Muscle layer of colon (tissue), 2 donors: Measurements from ENCODE around the gene SLC49A4.

Experiments
- H3K27ac ChIP-seq: one replicate; pipeline ENCODE4 v1.7.0; 2013; ENCODE audit warnings: low read depth, mild to moderate bottlenecking, low read length, moderate library complexity
- H3K27me3 ChIP-seq, 2 donors: one replicate each; pipeline ENCODE4 v1.7.0; 2013; ENCODE audit warnings: low read length in 2 of 2, mild to moderate bottlenecking in 2 of 2; ENCODE audit not compliant: insufficient read depth in 2 of 2, control insufficient read depth in 1 of 2
- H3K36me3 ChIP-seq: one replicate; pipeline ENCODE4 v1.7.0; 2013; ENCODE audit warnings: mild to moderate bottlenecking, low read length; ENCODE audit not compliant: insufficient read depth
- H3K4me1 ChIP-seq: one replicate; pipeline ENCODE4 v1.7.0; 2013; ENCODE audit warnings: mild to moderate bottlenecking, low read length; ENCODE audit not compliant: insufficient read depth
- H3K4me3 ChIP-seq, 2 donors: one replicate each; pipeline ENCODE4 v1.7.0; 2013; ENCODE audit warnings: low read length in 2 of 2, low read depth in 1 of 2, mild to moderate bottlenecking in 1 of 2, moderate library complexity in 1 of 2
- H3K9ac ChIP-seq: one replicate; pipeline ENCODE4 v1.7.0; 2013; ENCODE audit warnings: low read length
- H3K9me3 ChIP-seq: one replicate; pipeline ENCODE4 v1.7.0; 2013; ENCODE audit warnings: mild to moderate bottlenecking, low read length
- donor health status: abdominal sarcoma.
- donor health status: Adenocarcinoma of cecum.

The SLC49A4 gene

DNA sequence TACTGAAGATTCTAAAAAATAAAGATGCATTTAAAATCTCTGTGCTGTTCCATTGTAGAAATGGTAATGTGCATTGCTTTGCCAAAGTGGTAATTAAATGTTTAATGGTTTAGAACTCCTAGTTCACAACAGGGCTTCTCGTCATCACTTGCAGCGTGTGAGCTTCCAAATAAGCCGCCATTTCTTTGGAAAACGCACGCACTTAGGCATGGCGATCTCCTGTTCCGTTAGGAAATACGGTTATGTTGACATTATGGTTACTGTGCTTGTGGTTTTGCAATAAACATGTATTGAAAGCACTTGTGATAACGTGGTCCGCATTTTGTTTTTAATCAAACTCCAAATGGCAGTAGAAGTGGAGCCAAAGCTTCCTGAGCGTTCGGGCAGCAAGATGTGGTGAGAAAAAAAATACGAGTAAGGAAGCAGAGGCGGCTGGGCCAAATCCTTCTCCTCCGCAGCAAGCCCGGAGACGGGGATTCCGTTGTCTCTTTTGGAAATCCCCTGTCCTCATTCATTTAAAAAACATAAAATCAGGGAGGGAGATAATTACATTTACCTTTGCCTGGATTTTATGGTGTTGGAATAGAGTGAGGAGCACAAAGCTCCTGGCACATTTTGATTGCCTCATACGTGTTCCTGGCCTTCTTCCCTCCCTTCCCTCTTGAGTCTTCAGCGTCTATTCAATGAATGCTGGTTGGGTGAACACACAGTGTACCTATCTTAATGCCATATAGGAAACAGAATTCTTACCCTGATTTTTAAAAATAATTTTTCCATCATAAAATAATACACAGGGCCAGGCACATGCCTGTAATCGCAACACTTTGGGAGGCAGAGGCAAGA, 97.5 kb downstream of the SLC49A4 start:
- Histone ChIP-seq H3K9me3 (no peaks in the 10 kb centered on the region), H3K36me3 (no peaks in the 10 kb centered on the region), H3K4me1 (peaks cover 27% of the 10 kb centered on the region), H3K27me3 (no peaks in the 10 kb centered on the region), H3K9ac (no peak overlapping the region), H3K4me3 (no peak overlapping the region), H3K27ac (no peak overlapping the region)

GRCh38 chr3:122893282-122893681, 98.4 kb downstream of the SLC49A4 start:
- Histone ChIP-seq H3K4me3 (no peak overlapping the region), H3K9ac (no peak overlapping the region), H3K4me1 (peaks cover 27% of the 10 kb centered on the region), H3K36me3 (no peaks in the 10 kb centered on the region), H3K27me3 (no peaks in the 10 kb centered on the region), H3K27ac (no peak overlapping the region), H3K9me3 (no peaks in the 10 kb centered on the region)

GRCh38 chr3:122893754-122894668, 99.1 kb downstream of the SLC49A4 start:
- H3K27me3 ChIP-seq: no peaks in the 10 kb centered on the region
- peaks cover 27% of the 10 kb centered on the region for H3K4me1 ChIP-seq
- H3K27ac ChIP-seq: no peak overlapping the region
- H3K36me3 ChIP-seq: no peaks in the 10 kb centered on the region
- no peak overlapping the region for H3K4me3 ChIP-seq
- no peak overlapping the region for H3K9ac ChIP-seq
- H3K9me3 ChIP-seq: no peaks in the 10 kb centered on the region

DNA sequence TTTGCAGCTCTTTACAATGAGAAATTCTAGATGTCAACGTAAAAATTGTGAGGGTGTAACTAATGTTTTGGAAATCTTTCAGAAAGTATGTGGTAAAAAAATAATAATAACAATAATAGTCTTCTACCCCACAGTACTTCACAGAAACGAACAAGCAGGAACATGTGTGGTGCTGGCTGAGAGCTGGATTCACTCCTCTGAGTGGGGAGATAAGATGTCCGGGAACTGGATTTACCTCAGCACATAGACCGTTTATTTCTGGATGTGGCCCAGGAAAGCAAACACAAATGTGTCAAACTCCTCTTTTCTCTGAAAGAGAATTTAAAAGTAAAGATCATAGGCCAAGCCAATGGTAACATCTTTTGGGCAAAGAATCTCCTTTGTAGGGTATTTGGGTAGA, 103.4 kb downstream of the SLC49A4 start:
- Histone ChIP-seq H3K27ac (no peak overlapping the region), H3K9ac (no peak overlapping the region), H3K27me3 (no peaks in the 10 kb centered on the region), H3K36me3 (no peaks in the 10 kb centered on the region), H3K4me3 (no peak overlapping the region), H3K9me3 (no peaks in the 10 kb centered on the region), H3K4me1 (peaks cover 12% of the 10 kb centered on the region)

DNA sequence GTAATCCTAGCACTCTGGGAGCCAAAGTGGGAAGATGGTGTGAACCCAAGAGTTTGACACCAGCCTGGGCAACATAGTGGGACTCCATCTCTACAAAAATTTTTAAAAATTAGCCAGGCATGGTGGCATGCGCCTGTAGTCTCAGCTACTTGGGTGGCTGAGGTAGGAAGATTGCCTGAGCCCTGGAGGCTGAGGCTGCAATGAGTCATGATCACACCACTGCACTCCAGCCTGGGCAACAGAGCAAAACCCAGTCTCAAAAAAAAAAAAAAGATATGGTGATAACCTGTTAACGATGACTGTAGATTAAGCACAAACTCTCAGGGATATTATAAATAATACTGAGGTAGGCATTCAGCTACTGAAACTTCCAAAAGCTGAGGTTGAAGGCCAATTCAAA, 107.5 kb downstream of the SLC49A4 start:
- H3K9ac ChIP-seq: no peak overlapping the region
- H3K27ac ChIP-seq: no peak overlapping the region
- no peak overlapping the region for H3K4me3 ChIP-seq
- H3K4me1 ChIP-seq: no peaks in the 10 kb centered on the region
- H3K9me3 ChIP-seq: no peaks in the 10 kb centered on the region
- H3K27me3 ChIP-seq: no peaks in the 10 kb centered on the region
- no peaks in the 10 kb centered on the region for H3K36me3 ChIP-seq

GRCh38 chr3:122903171-122903570, 108.3 kb downstream of the SLC49A4 start:
- no peaks in the 10 kb centered on the region for H3K4me1 ChIP-seq
- H3K27ac ChIP-seq: no peak overlapping the region
- H3K4me3 ChIP-seq: no peak overlapping the region
- H3K9ac ChIP-seq: no peak overlapping the region
- no peaks in the 10 kb centered on the region for H3K9me3 ChIP-seq
- H3K36me3 ChIP-seq: no peaks in the 10 kb centered on the region
- H3K27me3 ChIP-seq: no peaks in the 10 kb centered on the region

DNA sequence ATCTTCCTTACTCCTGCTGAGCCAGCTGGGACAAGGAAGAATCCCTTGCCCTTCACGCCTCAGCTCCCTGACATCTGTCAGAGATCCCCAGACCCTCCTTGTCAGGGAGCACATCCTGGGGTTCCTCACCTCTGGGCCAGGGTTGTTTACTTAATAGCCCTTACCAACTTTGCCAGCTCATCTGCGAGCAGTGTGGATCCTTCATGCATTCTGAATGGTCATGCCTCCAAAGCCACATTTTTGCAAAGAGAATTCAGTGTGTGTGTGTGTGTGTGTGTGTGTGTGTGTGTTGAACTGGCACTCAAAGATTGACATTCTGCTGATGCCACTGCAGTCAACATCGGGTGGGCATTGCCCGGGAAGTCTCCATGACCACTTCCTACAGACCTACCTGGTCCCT, 112.6 kb downstream of the SLC49A4 start:
- Histone ChIP-seq H3K4me1 (no peaks in the 10 kb centered on the region), H3K9me3 (no peaks in the 10 kb centered on the region), H3K27ac (no peak overlapping the region), H3K4me3 (no peak overlapping the region), H3K36me3 (no peaks in the 10 kb centered on the region), H3K27me3 (peaks cover 0 to 16% of the 10 kb centered on the region in 2 donors), H3K9ac (no peak overlapping the region)

GRCh38 chr3:122908251-122908650, 113.4 kb downstream of the SLC49A4 start:
- no peaks in the 10 kb centered on the region for H3K9me3 ChIP-seq
- H3K27ac ChIP-seq: no peak overlapping the region
- no peak overlapping the region for H3K9ac ChIP-seq
- H3K27me3 ChIP-seq: peaks cover 0 to 23% of the 10 kb centered on the region in 2 donors
- H3K36me3 ChIP-seq: no peaks in the 10 kb centered on the region
- no peak overlapping the region for H3K4me3 ChIP-seq
- H3K4me1 ChIP-seq: no peaks in the 10 kb centered on the region

DNA sequence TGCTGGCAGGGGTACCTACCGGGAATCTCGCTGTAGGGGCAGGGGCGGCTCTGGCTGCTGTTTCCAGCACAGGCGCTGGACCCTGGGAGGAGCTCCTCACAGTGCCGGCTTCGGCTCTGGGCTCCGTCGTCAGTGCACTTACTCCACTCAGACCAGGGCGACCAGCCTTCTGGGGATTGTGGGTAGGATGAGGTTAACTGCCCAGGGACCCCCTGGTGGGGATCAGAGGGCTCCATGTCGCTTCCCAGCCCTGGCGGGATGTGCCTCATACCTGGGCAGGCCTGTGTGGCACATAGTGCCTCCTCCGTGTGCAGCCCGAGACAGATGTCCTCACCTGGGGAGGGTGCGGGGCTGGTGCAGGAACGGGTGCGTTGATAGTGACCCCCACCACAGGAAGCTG, 117.0 kb downstream of the SLC49A4 start:
- Histone ChIP-seq H3K4me3 (no peak overlapping the region), H3K27me3 (peaks cover 0 to 28% of the 10 kb centered on the region in 2 donors)

DNA sequence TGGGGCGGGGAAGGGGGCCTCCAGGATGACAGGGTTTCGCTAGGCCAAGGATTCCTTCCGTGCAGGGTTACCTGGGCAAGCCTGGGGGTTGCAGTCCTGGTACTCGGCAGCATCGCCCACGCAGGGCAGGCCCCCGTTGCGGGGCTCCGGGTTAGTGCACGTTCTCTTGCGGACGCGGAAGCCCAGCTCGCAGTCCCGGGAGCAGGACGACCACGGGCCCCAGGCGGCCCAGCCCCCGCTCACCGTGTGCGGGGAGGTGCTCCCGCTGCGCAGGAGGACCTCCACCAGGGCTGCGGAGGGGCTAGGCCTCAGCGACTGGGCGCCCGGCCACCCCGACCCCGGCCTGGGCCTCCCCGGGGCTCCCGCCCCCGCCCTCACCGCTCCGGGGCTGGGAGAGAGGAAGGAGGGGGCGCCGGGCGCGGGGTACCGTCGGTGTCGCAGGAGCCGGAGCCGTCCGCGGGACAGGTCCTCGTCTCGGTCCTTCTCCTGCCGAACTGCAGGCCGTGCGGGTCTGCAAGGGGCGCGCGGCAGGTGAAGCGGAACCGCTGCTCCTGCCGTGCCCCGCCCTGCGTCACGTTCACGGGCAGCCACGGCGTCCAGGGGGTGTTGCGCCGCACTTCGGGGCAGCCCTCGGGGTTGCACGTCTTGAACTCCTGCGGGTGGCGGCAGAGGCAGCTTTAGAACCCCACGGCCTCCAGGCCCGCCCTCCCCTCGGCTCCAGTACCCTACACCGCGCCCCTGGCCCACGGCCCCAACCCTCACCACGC, 118.1 kb downstream of the SLC49A4 start:
- Histone ChIP-seq H3K27ac (no peak overlapping the region), H3K4me3 (no peak overlapping the region), H3K4me1 (no peaks in the 10 kb centered on the region), H3K9me3 (no peaks in the 10 kb centered on the region), H3K36me3 (no peaks in the 10 kb centered on the region), H3K27me3 (peaks cover 0 to 28% of the 10 kb centered on the region in 2 donors), H3K9ac (no peak overlapping the region)

More for the DNA sequence above, 117.0 kb downstream of the SLC49A4 start:
- no peak overlapping the region for H3K9ac ChIP-seq
- no peaks in the 10 kb centered on the region for H3K9me3 ChIP-seq
- no peaks in the 10 kb centered on the region for H3K36me3 ChIP-seq
- H3K4me1 ChIP-seq: no peaks in the 10 kb centered on the region
- no peak overlapping the region for H3K27ac ChIP-seq

DNA sequence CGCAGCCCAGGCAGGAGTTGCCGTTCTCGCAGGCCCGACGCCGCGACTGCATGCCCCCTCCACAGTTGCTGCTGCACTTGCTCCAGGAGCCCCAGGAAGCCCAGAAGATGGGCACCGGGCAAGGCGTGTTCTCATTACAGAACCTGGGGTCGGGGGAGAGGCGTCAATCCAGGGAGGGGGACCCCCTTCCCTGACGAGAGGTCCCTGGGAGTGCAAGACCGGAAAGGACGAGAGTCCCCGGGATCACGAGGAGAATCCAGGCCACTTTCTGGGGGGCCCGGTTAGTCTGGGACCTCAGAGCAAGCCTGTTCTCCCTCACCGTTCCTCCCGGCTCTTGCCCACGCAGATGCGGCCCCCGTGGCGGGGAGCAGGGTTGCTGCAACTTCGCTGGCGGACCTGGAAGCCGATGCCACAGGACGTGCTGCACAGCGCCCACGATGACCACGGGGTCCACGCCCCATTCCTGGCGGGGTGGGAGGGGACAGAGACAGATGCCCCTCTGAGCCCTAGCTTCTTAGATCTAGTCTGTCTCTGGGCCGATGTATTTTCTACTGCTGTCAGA, 118.8 kb downstream of the SLC49A4 start:
- Histone ChIP-seq H3K27ac (no peak overlapping the region), H3K4me1 (no peaks in the 10 kb centered on the region), H3K9me3 (no peaks in the 10 kb centered on the region), H3K36me3 (no peaks in the 10 kb centered on the region), H3K4me3 (no peak overlapping the region), H3K9ac (no peak overlapping the region), H3K27me3 (peaks cover 0 to 28% of the 10 kb centered on the region in 2 donors)
